Keratinocyte (primary cell): ENCODE data around the gene ADAMTS6. TPM values are rescaled to one million over a fixed set of nuclear protein-coding genes. Genes with fewer than 3 reads are reported as not detected.

Source experiments
- DNase-seq: peaks from one replicate; pipeline ENCODE4 v3.0.0-alpha.2; 2011; ENCODE audit warnings: low read depth, missing footprints, low spot score
- FAIRE-seq: peaks from 2 replicates; lab custom pipeline; 2011; peaks lifted over from hg19 to GRCh38; lab: Jason Lieb, UNC
- H2AFZ ChIP-seq: 2 replicates; pipeline ENCODE4 v1.6.0; 2012; ENCODE audit warnings: low read length, control low read depth, inconsistent platforms; ENCODE audit not compliant: control insufficient read depth
- H3K27ac ChIP-seq: 2 replicates; pipeline ENCODE4 v1.5.1; 2011; ENCODE audit warnings: low read length; ENCODE audit not compliant: control insufficient read depth, insufficient read depth
- H3K27me3 ChIP-seq: 3 replicates; pipeline ENCODE4 v1.6.0; 2011; ENCODE audit warnings: low read length; ENCODE audit not compliant: control insufficient read depth, insufficient read depth; ENCODE audit errors: extremely low read depth
- H3K36me3 ChIP-seq, 2 experiments: 2 replicates in 1 of 2; 3 replicates in 1 of 2; pipeline ENCODE4 v1.5.1; 2011; ENCODE audit warnings: low read length in 2 of 2, mild to moderate bottlenecking in 1 of 2; ENCODE audit not compliant: control insufficient read depth in 2 of 2, insufficient read depth in 2 of 2; ENCODE audit errors: extremely low read depth in 1 of 2
- H3K4me1 ChIP-seq: 3 replicates; pipeline ENCODE4 v1.5.1; 2011; ENCODE audit warnings: low read length; ENCODE audit not compliant: control insufficient read depth, insufficient read depth; ENCODE audit errors: extremely low read depth
- H3K4me2 ChIP-seq: 3 replicates; pipeline ENCODE4 v1.6.0; 2011; ENCODE audit warnings: low read depth, low read length; ENCODE audit not compliant: control insufficient read depth, insufficient read depth; ENCODE audit errors: extremely low read depth
- H3K4me3 ChIP-seq, 3 experiments: fragments of 200-600 bp in 1 of 3; sonication (generic) in 1 of 3; 2 replicates in 2 of 3; 3 replicates in 1 of 3; pipeline ENCODE4 v1.5.1; 2011 to 2016; ENCODE audit warnings: low read length in 3 of 3, mild to moderate bottlenecking in 3 of 3, control low read depth in 2 of 3, inconsistent platforms in 1 of 3, low read depth in 1 of 3, mixed read lengths in 1 of 3, mixed run types in 1 of 3, moderate library complexity in 1 of 3; ENCODE audit not compliant: control insufficient read depth in 2 of 3, insufficient read depth in 2 of 3; ENCODE audit errors: extremely low read depth in 1 of 3
- H3K79me2 ChIP-seq: 2 replicates; pipeline ENCODE4 v1.6.0; 2012; ENCODE audit warnings: low read length; ENCODE audit not compliant: control insufficient read depth, insufficient read depth
- H3K9ac ChIP-seq: 3 replicates; pipeline ENCODE4 v1.6.0; 2011; ENCODE audit warnings: low read length; ENCODE audit not compliant: control insufficient read depth, insufficient read depth; ENCODE audit errors: extremely low read depth
- H3K9me1 ChIP-seq: 3 replicates; pipeline ENCODE4 v1.6.0; 2011; ENCODE audit warnings: low read length; ENCODE audit not compliant: control insufficient read depth, insufficient read depth; ENCODE audit errors: extremely low read depth
- H3K9me3 ChIP-seq: 2 replicates; pipeline ENCODE4 v1.5.1; 2012; ENCODE audit warnings: low read depth, low read length; ENCODE audit not compliant: control insufficient read depth
- H4K20me1 ChIP-seq: 3 replicates; pipeline ENCODE4 v1.6.0; 2011; ENCODE audit warnings: low read length; ENCODE audit not compliant: control insufficient read depth, insufficient read depth; ENCODE audit errors: extremely low read depth
- CTCF ChIP-seq, 3 experiments: IDR thresholded peaks in 1 of 3; conservative IDR thresholded peaks in 1 of 3; optimal IDR thresholded peaks in 1 of 3; 2 replicates in 2 of 3; 3 replicates in 1 of 3; pipeline versions ENCODE3 to v1.5.1; 2011; ENCODE audit warnings: low read length in 3 of 3, mild to moderate bottlenecking in 3 of 3, moderate library complexity in 2 of 3, control low read depth in 1 of 3, inconsistent platforms in 1 of 3; ENCODE audit not compliant: insufficient read depth in 2 of 3; ENCODE audit errors: extremely low read depth in 1 of 3
- EZH2 ChIP-seq: IDR thresholded peaks from one replicate; pipeline ENCODE4 v1.6.1; 2012; ENCODE audit warnings: inconsistent platforms, mild to moderate bottlenecking, low read length, moderate library complexity
- dilution Hi-C: fragments of 300-500 bp; cut with MboI; formaldehyde crosslinking; loops from one replicate; pipeline ENCODE4 v1.7.0; 2020; ENCODE audit warnings: low sequenced_read_pairs; ENCODE audit not compliant: extremely low pct_ligation_motif_present
- polyA plus RNA-seq, 5 experiments: library from polyadenylated mRNA; depleted of rRNA in 3 of 5; stranded (reverse) in 3 of 5; stranded (forward) in 1 of 5; unstranded in 1 of 5; fragments of >200 nt; gene quantifications; 1 replicate in 1 of 5; 2 replicates in 3 of 5; 3 replicates in 1 of 5; pipeline versions ENCODE4 v1.2.1 to v1.2.3, GENCODE V29; 2011 to 2012; ENCODE audit warnings: missing spikeins in 2 of 5, low read depth in 1 of 5, low replicate concordance in 1 of 5

Gene ADAMTS6
- polyA plus RNA-seq, 1 donor (not counting 4 experiments of a cell fraction or from before 2014, with no cell fraction given): 10.9 TPM

GRCh38 chr5:65243161-65243560 lies 238.6 kb downstream of the ADAMTS6 start:
- no peak for FAIRE-seq
- DNase-seq: no peak
- dilution Hi-C loops: no loop called here

GRCh38 chr5:65229841-65230240 lies 251.9 kb downstream of the ADAMTS6 start:
- H4K20me1 ChIP-seq: no peaks in the 10 kb centered on the region
- no peak overlapping the region for H3K4me2 ChIP-seq
- H3K9me1 ChIP-seq: no peaks in the 10 kb centered on the region
- no peaks in the 10 kb centered on the region for H3K9me3 ChIP-seq
- H3K36me3 ChIP-seq: peaks cover 0 to 4% of the 10 kb centered on the region in 2 experiments
- H3K27me3 ChIP-seq: no peaks in the 10 kb centered on the region
- dilution Hi-C loops: no loop called here
- no peak overlapping the region for H3K4me3 ChIP-seq
- H3K79me2 ChIP-seq: no peaks in the 10 kb centered on the region
- H3K9ac ChIP-seq: no peak overlapping the region
- no peak overlapping the region for H3K27ac ChIP-seq
- no peaks in the 10 kb centered on the region for H3K4me1 ChIP-seq
- TF ChIP-seq EZH2 (no peak), CTCF (optimal IDR thresholded peaks at IDR 0.05 in 1 of 3, IDR thresholded peaks at IDR 0.05 in 1 of 3, conservative IDR thresholded peaks at IDR 0.05 in 1 of 3; ENCODE audit: extremely low read depth in 1 of 3, insufficient read depth in 2 of 3, low read length in 3 of 3) (no peak)
- FAIRE-seq (no peak), DNase-seq (no peak)
- no peak overlapping the region for H2AFZ ChIP-seq

More at GRCh38 chr5:65243161-65243560, 238.6 kb downstream of the ADAMTS6 start:
- Histone ChIP-seq H3K9me1 (no peaks in the 10 kb centered on the region), H3K27ac (no peak overlapping the region), H3K9ac (no peak overlapping the region), H3K27me3 (no peaks in the 10 kb centered on the region), H3K4me3 (no peak overlapping the region), H3K79me2 (no peaks in the 10 kb centered on the region), H3K9me3 (no peaks in the 10 kb centered on the region), H2AFZ (no peak overlapping the region), H3K4me2 (no peak overlapping the region), H4K20me1 (no peaks in the 10 kb centered on the region), H3K4me1 (peaks cover 5% of the 10 kb centered on the region), H3K36me3 (no peaks in the 10 kb centered on the region)
- TF ChIP-seq CTCF (optimal IDR thresholded peaks at IDR 0.05 in 1 of 3, IDR thresholded peaks at IDR 0.05 in 1 of 3, conservative IDR thresholded peaks at IDR 0.05 in 1 of 3; ENCODE audit: extremely low read depth in 1 of 3, insufficient read depth in 2 of 3, low read length in 3 of 3) (no peak), EZH2 (no peak)
